BLaER1 (cell line): ENCODE measurements around the gene MANSC4.

Experiments used
- H3K27ac ChIP-seq: shearing (Covaris generic); formaldehyde crosslinking; 2 replicates; pipeline ENCODE4 v1.8.1; 2022
- H3K27me3 ChIP-seq: shearing (Covaris generic); formaldehyde crosslinking; 2 replicates; pipeline ENCODE4 v1.8.1; 2022
- H3K36me3 ChIP-seq: shearing (Covaris generic); formaldehyde crosslinking; 2 replicates; pipeline ENCODE4 v1.8.1; 2022
- H3K4me1 ChIP-seq: shearing (Covaris generic); formaldehyde crosslinking; 2 replicates; pipeline ENCODE4 v1.8.1; 2022
- H3K4me2 ChIP-seq: shearing (Covaris generic); formaldehyde crosslinking; 2 replicates; pipeline ENCODE4 v1.8.1; 2022
- H3K4me3 ChIP-seq: shearing (Covaris generic); formaldehyde crosslinking; 2 replicates; pipeline ENCODE4 v1.8.1; 2022
- H3K9ac ChIP-seq: shearing (Covaris generic); formaldehyde crosslinking; 2 replicates; pipeline ENCODE4 v1.8.1; 2022
- H3K9me3 ChIP-seq: shearing (Covaris generic); formaldehyde crosslinking; 2 replicates; pipeline ENCODE4 v1.8.1; 2022
- H4K20me1 ChIP-seq: shearing (Covaris generic); formaldehyde crosslinking; 2 replicates; pipeline ENCODE4 v1.8.1; 2022
- Cebpa-rat ChIP-seq: shearing (Covaris generic); IDR thresholded peaks from 2 replicates; pipeline ENCODE4 v1.8.1; 2022

MANSC4 gene

DNA sequence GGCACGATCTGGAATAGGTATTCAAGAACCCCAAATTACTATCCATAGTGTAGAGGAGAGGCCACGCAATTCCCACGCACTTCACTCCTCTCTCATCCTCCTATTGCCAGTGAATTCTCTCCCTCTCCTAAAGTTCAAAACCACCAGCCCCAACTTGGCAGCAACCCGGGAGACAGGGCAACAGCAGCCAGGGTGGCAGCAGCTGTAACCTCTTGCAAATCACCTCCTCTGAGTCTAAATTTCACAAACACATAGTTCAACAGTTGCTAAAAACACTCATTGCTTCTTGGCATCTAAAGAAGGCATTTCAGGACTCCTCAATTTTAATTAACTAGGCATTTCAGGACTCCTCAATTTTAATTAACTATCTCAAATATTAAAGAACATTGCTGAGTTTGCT is 37.7 kb upstream of the MANSC4 start:
- H4K20me1 ChIP-seq: no peaks in the 10 kb centered on the region
- no peaks in the 10 kb centered on the region for H3K27me3 ChIP-seq
- no peak overlapping the region for H3K9ac ChIP-seq
- H3K27ac ChIP-seq: no peak overlapping the region
- H3K4me3 ChIP-seq: no peak overlapping the region
- no peak overlapping the region for H3K4me2 ChIP-seq
- H3K4me1 ChIP-seq: no peaks in the 10 kb centered on the region
- no peaks in the 10 kb centered on the region for H3K36me3 ChIP-seq
- H3K9me3 ChIP-seq: no peaks in the 10 kb centered on the region
- TF ChIP-seq Cebpa-rat: no peak

DNA sequence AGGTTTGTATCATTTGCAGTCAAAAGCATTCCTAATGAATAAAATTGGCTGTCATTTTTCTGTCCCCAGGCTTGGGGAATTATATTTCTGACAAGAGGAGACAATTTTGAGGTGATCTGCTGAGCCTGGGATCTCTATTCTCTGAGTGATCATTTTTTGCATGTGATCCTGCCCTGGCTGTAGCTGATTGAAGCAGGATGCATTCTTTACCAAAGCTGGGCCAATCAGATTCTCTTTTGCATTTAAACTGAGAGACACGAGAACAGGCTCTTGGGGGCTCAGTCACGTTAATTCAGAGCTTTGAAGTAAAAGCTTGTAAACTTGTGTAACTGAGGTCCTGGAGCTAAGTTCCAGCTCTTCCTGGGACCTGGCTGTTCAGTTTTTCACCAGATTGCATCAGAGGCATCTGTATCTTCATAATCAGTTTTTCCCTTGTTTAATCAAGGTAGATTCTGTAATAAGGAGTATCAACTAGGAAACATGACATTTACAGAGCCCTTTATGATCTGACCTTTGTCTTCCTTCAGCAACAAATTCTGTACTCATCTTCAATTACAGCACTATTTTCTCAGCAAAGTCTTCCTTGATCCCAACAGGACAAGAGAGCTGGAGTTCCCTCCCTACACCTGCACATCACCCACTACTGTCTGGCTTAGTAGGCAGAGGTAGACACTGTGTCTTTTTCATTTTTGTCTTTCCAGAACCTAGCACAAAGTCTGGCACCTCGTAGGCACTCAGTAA is 35.0 kb upstream of the MANSC4 start:
- Histone ChIP-seq H3K4me3 (no peak overlapping the region), H3K27me3 (no peaks in the 10 kb centered on the region), H3K9ac (no peak overlapping the region), H3K36me3 (no peaks in the 10 kb centered on the region), H3K4me1 (no peaks in the 10 kb centered on the region), H3K27ac (no peak overlapping the region), H3K9me3 (no peaks in the 10 kb centered on the region), H3K4me2 (no peak overlapping the region), H4K20me1 (no peaks in the 10 kb centered on the region)
- TF ChIP-seq Cebpa-rat: no peak

DNA sequence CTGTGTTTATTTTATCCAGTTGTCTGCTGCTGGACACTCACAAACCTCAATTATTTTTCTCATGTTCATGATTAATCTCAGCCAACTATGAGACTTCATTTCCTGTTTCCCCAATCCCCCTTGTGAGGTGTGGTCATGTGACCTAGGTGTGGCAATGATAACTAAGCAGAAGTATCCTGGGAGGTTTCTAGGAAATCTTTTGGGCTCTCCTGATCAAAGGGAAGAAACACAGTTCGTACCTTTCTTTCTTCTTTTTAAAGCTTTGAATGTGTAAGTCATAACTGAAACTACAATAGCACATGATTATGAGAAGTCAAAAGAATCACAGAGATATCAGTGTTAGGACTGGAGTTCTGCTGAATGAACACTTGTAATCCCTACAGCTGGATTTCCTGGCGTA is 34.4 kb upstream of the MANSC4 start:
- Histone ChIP-seq H3K9ac (no peak overlapping the region), H3K27me3 (no peaks in the 10 kb centered on the region), H3K4me1 (no peaks in the 10 kb centered on the region), H3K9me3 (no peaks in the 10 kb centered on the region), H3K27ac (no peak overlapping the region), H3K36me3 (no peaks in the 10 kb centered on the region), H3K4me3 (no peak overlapping the region), H3K4me2 (no peak overlapping the region), H4K20me1 (no peaks in the 10 kb centered on the region)
- no peak for TF ChIP-seq Cebpa-rat

DNA sequence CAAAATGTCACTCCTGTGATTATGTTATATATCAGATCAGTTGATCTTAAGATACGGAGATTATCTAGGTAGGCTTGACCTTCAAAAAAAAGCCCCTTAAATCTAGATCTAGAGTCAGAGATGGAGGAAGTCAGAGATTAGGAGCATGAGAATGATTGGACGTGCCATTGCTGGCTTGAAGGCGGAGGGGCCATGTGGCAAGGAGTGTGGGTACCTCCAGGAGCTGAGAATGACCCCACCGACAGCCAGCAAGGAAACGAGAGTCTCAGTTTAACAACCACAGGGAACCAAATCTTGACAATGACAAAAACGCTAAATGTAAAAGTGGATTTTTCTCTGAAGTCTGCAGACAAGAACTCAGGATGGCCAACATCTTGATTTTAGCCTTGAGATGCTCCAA is 32.5 kb upstream of the MANSC4 start:
- Histone ChIP-seq H3K4me1 (no peaks in the 10 kb centered on the region), H3K4me2 (no peak overlapping the region), H3K9me3 (no peaks in the 10 kb centered on the region), H3K4me3 (no peak overlapping the region), H3K36me3 (no peaks in the 10 kb centered on the region), H3K27me3 (no peaks in the 10 kb centered on the region), H3K9ac (no peak overlapping the region), H3K27ac (no peak overlapping the region), H4K20me1 (no peaks in the 10 kb centered on the region)
- TF ChIP-seq Cebpa-rat: no peak

DNA sequence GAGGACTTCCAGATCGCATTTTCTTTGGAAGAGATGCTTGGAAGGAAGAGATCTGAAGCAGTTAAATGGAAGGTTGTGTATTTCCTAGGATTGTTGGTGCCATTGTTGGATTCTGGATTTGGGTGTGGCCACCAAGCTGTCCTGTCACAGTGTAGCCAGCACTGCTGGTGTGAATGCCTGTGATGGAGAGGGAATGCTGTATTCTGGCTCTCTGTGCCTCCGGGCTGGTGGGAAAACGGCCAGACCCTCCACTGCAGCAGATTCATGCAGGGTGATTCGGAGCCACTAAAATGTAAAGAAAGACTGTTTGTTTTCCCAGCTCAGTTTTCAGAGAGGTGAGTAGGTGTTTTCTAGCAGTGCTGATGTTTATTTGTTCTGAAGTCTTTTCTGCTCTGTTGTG is 30.7 kb upstream of the MANSC4 start:
- TF ChIP-seq Cebpa-rat: no peak
- no peaks in the 10 kb centered on the region for H3K27me3 ChIP-seq
- no peaks in the 10 kb centered on the region for H3K36me3 ChIP-seq
- H3K4me2 ChIP-seq: no peak overlapping the region
- no peak overlapping the region for H3K9ac ChIP-seq
- no peak overlapping the region for H3K4me3 ChIP-seq
- no peaks in the 10 kb centered on the region for H3K9me3 ChIP-seq
- H4K20me1 ChIP-seq: no peaks in the 10 kb centered on the region
- H3K4me1 ChIP-seq: no peaks in the 10 kb centered on the region
- H3K27ac ChIP-seq: no peak overlapping the region

DNA sequence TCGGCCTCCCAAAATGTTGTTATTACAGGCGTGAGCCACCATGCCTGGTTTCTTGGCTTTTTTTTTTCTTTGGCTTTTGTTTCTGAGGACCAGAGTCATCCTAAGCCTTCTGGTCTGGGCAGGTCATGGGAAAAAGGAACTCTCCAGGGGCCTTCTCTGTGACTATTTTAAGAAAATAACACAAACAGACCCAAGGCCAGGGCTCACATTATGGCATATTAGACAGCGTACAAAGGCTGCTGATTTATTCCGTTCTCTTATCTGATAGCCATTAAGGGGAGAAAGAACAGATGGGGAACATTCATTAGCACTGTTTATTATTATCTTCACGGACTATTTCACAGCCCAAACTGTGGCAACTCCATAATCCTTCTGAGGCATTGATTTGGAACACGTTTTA is 28.8 kb upstream of the MANSC4 start:
- no peaks in the 10 kb centered on the region for H3K9me3 ChIP-seq
- no peak for TF ChIP-seq Cebpa-rat
- H3K27ac ChIP-seq: no peak overlapping the region
- H3K27me3 ChIP-seq: no peaks in the 10 kb centered on the region
- H3K4me2 ChIP-seq: no peak overlapping the region
- no peak overlapping the region for H3K9ac ChIP-seq
- peaks cover 8% of the 10 kb centered on the region for H3K4me1 ChIP-seq
- H3K36me3 ChIP-seq: no peaks in the 10 kb centered on the region
- H3K4me3 ChIP-seq: no peak overlapping the region
- H4K20me1 ChIP-seq: no peaks in the 10 kb centered on the region

DNA sequence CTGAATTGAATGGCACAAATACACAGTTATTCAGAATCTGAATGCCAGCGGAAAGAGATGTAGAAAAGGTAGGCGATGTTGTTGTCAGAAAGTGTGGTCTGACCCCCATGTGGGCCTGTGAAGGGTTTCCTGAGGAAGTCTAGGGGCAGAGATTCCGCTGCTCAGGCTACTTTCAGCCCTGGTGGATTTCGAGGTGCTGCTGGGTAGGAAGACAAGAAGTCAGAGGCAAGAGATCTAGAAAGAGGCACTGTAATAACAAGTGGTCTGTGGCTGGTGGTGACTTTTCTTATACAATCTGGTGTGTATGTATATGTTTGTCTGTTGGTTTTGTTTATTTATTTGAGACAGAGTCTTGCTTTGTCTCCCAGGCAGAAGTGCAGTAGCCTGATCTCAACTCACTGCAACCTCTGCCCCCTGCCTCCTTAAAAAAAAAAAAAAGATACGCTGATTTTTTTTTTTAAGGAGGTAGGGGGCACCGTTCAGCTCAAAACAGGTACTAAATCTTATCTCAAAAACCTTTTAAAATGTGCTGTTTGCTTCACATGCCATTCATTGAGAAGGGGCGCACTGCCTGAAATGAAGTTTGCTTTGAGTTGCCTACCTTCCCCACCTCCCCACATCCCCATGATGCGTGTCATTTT is 27.1 kb upstream of the MANSC4 start:
- H3K36me3 ChIP-seq: no peaks in the 10 kb centered on the region
- TF ChIP-seq Cebpa-rat: no peak

DNA sequence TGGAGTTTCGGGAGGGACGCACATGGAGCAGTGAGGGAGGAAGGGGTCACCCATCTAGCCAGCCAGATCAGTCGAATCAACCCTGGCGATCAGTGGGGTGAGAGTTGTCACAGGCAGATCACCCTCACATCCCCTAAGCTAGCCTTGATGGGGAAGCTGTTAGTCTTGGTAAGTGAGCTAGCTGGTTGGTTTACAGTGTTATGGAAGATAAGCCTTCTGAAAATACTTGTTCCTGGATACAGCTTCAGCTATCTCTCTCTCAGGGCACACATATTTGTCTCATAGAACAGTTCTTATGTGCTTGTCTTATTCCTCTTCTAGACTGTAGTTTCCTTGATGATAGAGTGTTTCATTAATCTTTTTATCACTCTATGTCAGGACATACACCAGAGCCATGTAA is 26.2 kb upstream of the MANSC4 start:
- Histone ChIP-seq H3K4me1 (peaks cover 12% of the 10 kb centered on the region), H3K27me3 (no peaks in the 10 kb centered on the region), H3K27ac (no peak overlapping the region), H3K4me2 (no peak overlapping the region), H3K4me3 (no peak overlapping the region), H4K20me1 (no peaks in the 10 kb centered on the region), H3K9ac (no peak overlapping the region), H3K9me3 (no peaks in the 10 kb centered on the region), H3K36me3 (peaks cover 5% of the 10 kb centered on the region)
- TF ChIP-seq Cebpa-rat: no peak

More for the DNA sequence above, 27.1 kb upstream of the MANSC4 start:
- no peaks in the 10 kb centered on the region for H3K9me3 ChIP-seq
- H3K4me3 ChIP-seq: no peak overlapping the region
- peaks cover 12% of the 10 kb centered on the region for H3K4me1 ChIP-seq
- no peak overlapping the region for H3K4me2 ChIP-seq
- H3K27me3 ChIP-seq: no peaks in the 10 kb centered on the region
- H3K27ac ChIP-seq: no peak overlapping the region
- no peak overlapping the region for H3K9ac ChIP-seq
- no peaks in the 10 kb centered on the region for H4K20me1 ChIP-seq

DNA sequence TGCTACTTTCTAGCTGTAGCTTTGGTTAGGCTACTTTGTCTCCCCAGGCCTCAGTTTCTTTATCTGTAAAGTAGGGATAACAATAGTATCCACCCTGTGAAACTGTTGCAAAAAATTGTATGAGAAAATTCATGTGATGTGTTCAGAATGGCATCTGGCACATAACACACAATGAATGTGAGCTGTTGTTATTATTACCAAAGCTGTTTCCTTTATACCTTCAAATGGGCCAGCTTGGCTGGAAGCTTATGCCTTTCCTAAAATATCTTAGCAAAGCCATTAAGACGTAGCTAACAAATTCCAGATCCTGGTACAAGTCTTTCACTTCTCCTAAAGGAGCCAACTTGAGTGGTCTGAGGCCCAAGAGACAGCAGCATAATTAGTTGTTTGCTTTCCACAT is 25.2 kb upstream of the MANSC4 start:
- Histone ChIP-seq H3K4me3 (no peak overlapping the region), H3K4me2 (no peak overlapping the region), H3K9me3 (no peaks in the 10 kb centered on the region), H3K27me3 (no peaks in the 10 kb centered on the region), H3K4me1 (peaks cover 12% of the 10 kb centered on the region), H3K9ac (no peak overlapping the region), H4K20me1 (no peaks in the 10 kb centered on the region), H3K36me3 (peaks cover 15% of the 10 kb centered on the region), H3K27ac (no peak overlapping the region)
- TF ChIP-seq Cebpa-rat: no peak

DNA sequence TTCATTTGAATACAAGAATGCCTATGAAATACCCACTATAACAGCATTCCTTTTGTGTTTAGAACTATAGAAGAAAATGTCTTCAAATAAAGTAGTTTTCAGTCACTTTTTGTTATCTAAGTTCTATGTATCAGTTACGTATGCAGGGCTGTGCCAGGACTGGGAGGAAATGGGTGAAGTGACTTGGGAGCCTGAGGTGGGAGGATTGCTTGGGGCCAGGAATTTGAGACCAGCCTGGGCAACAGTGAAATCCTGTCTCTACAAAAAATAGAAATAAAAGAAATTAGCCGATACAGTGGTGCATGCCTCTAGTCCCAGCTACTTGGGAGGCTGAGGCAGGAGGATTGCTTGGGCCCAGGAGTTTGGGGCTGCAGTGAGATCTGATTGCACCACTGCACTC is 22.9 kb upstream of the MANSC4 start:
- Histone ChIP-seq H3K9ac (no peak overlapping the region), H4K20me1 (no peaks in the 10 kb centered on the region), H3K4me2 (no peak overlapping the region), H3K4me3 (no peak overlapping the region), H3K9me3 (no peaks in the 10 kb centered on the region), H3K27me3 (no peaks in the 10 kb centered on the region), H3K27ac (no peak overlapping the region), H3K36me3 (peaks cover 33% of the 10 kb centered on the region), H3K4me1 (peaks cover 12% of the 10 kb centered on the region)
- no peak for TF ChIP-seq Cebpa-rat
